Measurements from ENCODE around the gene NRXN3. TPM values are rescaled to one million over a fixed set of nuclear protein-coding genes. Genes with fewer than 3 reads are reported as not detected.

The NRXN3 gene
- total RNA-seq, 1 experiment from 2014 or later: not detected

- Histone ChIP-seq H3K36me3 (ENCODE audit: low read depth) (no peaks in the 10 kb centered on the region), H3K4me1 (replicated peaks; ENCODE audit: insufficient read depth) (no peaks in the 10 kb centered on the region), H2AFZ (no peak overlapping the region), H3K4me3 (no peak overlapping the region), H3K9me2 (ENCODE audit: insufficient read depth) (no peaks in the 10 kb centered on the region), H3K27me3 (ENCODE audit: insufficient read depth, low read depth) (peaks cover 6% of the 10 kb centered on the region; the same call in 1 of the 2 replicates), H4K20me1 (ENCODE audit: insufficient read depth) (no peaks in the 10 kb centered on the region), H3K27ac (no peak overlapping the region), H3K79me2 (ENCODE audit: low read depth) (no peaks in the 10 kb centered on the region), H3K4me2 (no peak overlapping the region), H3F3A (ENCODE audit: insufficient read depth, low read depth) (no peaks in the 10 kb centered on the region), H3K9me3 (ENCODE audit: insufficient read depth, low read depth) (no peaks in the 10 kb centered on the region)
- TF ChIP-seq EZH2 (IDR thresholded peaks at IDR 0.05; ENCODE audit: low read depth) (no peak), CTCF (conservative IDR thresholded peaks at IDR 0.05) (no peak)
- POLR2A ChIA-PET (ENCODE audit: unreplicated experiment): no interaction called here
- CTCF ChIA-PET: no interaction called here
- no peak for DNase-seq
- intact Hi-C loops (cut with micrococcal nuclease; ENCODE audit: unreplicated experiment): no loop called here
- BruUV-seq (replicated peaks): no TSS peak
These were observed 285.8 kb downstream of the NRXN3 start for GRCh38 chr14:78455896-78456435.

DNA sequence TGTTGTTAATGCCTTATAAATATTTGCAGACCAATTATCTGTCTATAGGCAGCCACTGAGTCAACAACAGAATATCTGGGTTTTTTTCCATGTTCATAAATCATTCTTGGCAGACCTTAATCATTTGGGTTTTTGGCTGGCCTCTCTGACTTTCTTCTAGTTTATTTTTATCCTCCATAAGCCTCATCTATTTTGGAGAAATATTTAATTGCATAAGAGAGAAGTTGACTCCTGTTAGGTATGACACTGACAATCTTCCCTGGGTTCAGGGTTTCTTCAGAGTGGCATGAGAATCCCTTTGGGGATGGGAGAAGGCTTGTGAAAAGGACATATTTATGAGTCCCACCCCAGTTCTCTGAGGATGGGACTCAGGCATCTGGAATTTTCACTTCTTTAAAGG lies 299.8 kb downstream of the NRXN3 start:
- POLR2A ChIA-PET (ENCODE audit: unreplicated experiment): no interaction called here
- Histone ChIP-seq H3K9me2 (ENCODE audit: insufficient read depth) (no peaks in the 10 kb centered on the region), H3K27me3 (ENCODE audit: insufficient read depth, low read depth) (no peaks in the 10 kb centered on the region; the same call in 1 of the 2 replicates), H3K79me2 (ENCODE audit: low read depth) (no peaks in the 10 kb centered on the region), H4K20me1 (ENCODE audit: insufficient read depth) (no peaks in the 10 kb centered on the region; the same call in 1 of the 2 replicates), H3K4me1 (replicated peaks; ENCODE audit: insufficient read depth) (no peaks in the 10 kb centered on the region), H3K36me3 (ENCODE audit: low read depth) (no peaks in the 10 kb centered on the region), H3F3A (ENCODE audit: insufficient read depth, low read depth) (no peaks in the 10 kb centered on the region), H3K4me3 (no peak overlapping the region), H3K4me2 (no peak overlapping the region), H3K27ac (no peak overlapping the region), H2AFZ (no peak overlapping the region), H3K9me3 (ENCODE audit: insufficient read depth, low read depth) (no peaks in the 10 kb centered on the region)
- BruUV-seq (replicated peaks): no TSS peak
- CTCF ChIA-PET: no interaction called here
- TF ChIP-seq EZH2 (IDR thresholded peaks at IDR 0.05; ENCODE audit: low read depth) (no peak), CTCF (conservative IDR thresholded peaks at IDR 0.05) (no peak)
- intact Hi-C loops (cut with micrococcal nuclease; ENCODE audit: unreplicated experiment): no loop called here
- no peak for DNase-seq

DNA sequence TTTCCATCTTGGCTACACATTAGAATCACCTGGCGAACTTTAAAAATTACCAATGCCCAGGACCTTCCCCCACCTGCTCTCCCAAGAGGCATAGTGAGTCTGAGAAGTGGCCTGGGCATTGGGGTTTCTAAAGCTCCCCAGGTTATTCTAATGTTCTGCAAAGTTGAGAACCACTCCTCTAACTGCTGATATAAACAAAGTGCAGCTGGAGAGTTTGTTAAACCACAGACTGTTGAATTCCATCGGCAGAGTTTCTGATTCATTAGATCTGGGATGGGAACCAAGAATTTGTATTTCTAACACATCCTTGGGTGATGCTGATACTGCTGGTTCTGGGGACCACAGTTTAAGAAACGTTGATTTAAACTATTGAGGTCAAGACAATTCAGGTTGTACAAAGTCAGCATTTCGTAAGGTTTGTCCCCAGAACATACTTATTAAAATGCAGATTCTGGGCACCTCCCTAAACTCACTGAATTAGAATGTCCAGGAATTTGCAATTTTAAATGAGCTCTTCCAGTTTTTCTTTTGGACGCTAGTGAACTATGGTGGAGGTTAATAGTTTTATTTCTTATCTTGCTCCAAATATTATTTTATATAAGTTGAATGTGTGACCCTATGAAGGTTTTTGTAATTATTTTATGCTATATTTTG lies 309.1 kb downstream of the NRXN3 start:
- Histone ChIP-seq H3K9me2 (ENCODE audit: insufficient read depth) (no peaks in the 10 kb centered on the region), H3K27me3 (ENCODE audit: insufficient read depth, low read depth) (no peaks in the 10 kb centered on the region), H3F3A (ENCODE audit: insufficient read depth, low read depth) (no peaks in the 10 kb centered on the region), H2AFZ (no peak overlapping the region), H3K36me3 (ENCODE audit: low read depth) (no peaks in the 10 kb centered on the region), H3K9me3 (ENCODE audit: insufficient read depth, low read depth) (no peaks in the 10 kb centered on the region), H3K4me3 (no peak overlapping the region), H3K4me2 (no peak overlapping the region), H3K4me1 (replicated peaks; ENCODE audit: insufficient read depth) (no peaks in the 10 kb centered on the region), H4K20me1 (ENCODE audit: insufficient read depth) (no peaks in the 10 kb centered on the region; the same call in 1 of the 2 replicates), H3K27ac (no peak overlapping the region), H3K79me2 (ENCODE audit: low read depth) (no peaks in the 10 kb centered on the region)
- intact Hi-C loops (cut with micrococcal nuclease; ENCODE audit: unreplicated experiment): no loop called here
- TF ChIP-seq EZH2 (IDR thresholded peaks at IDR 0.05; ENCODE audit: low read depth) (no peak), CTCF (conservative IDR thresholded peaks at IDR 0.05) (no peak)
- no TSS peak for BruUV-seq (replicated peaks)
- ChIA-PET POLR2A (ENCODE audit: unreplicated experiment) (no interaction called here), CTCF (no interaction called here)
- DNase-seq: no peak

Measured in PC-9 (cell line).